NOMO-1 (cell line): ENCODE measurements around the gene ADGRA1.

ENCODE experiments used
- DNase-seq, 2 experiments: peaks; one replicate each; lab custom pipeline; 2025; ENCODE audit not compliant: unreplicated experiment in 2 of 2; lab: John Stamatoyannopoulos, UW

Gene ADGRA1

DNA sequence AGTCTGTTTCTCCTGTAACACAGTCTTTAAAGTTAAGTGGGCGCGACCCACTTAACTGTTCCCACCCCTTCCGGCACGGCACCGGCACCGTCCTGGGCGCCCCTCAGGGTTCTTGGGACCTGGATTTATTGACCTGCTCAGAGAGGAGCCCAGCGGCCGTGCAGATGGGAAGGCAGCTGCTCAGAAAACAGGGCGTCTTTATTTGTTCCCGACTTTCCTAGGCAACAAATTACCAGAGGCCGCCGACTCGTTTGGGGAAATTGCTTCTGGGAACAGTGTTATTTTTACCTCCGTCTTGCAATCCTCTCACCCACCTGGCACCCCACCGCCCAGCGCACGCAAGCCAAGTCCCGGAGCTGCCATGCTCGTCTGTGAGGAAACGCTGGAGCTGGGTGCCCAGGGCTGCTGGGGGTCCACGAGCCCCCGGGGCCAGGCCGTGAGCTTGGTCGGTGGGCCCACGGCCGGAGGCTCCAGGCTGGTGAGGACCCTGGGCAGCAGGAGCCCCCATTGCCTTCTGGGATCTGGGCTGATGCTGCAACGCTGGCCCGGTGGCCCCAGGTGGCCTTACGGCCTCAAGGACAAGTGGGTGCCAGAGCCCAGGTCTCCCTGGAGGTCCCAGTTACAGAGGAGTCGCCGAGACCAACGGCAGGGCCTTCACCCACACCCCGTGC lies 14.9 kb upstream of the ADGRA1 start:
- no peak for DNase-seq

DNA sequence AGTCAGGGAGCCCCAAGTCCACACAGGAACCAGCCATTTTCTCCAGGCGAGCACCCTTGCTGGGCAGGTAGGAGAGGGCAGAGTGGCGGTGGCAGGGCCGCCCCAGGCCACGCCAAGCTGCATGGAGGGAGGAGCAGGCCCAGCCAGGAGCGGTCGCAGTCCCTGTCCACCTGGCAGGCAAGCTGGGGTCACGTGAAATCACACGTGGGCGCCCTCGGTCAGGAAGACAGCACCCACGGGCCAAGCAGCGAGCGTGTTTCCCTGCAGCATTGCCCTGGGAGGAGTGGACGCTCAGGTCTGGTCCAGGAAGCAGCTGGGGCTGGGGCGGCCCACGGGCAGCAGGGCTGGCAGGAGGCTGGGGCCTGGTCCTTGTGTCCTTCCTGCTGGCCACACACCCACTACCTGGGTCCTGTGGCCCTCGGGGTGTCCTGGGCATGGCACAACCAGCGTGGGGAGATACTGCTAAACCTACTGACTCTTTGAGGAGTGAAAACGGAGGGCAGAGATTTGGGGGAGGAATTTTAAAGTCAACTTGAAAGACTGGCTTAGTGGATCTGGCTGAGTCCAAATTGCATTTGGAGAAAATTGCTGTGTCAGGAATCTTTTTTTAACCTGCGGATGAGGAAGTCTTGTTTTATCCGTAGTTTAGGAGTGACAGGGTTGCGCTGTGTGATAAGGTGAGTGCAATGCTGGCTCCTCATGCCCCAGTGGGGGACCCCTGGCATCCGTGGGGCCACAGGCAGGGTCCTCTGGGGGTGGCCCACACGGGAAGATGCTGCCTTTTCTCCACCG lies 12.2 kb upstream of the ADGRA1 start:
- no peak for DNase-seq

DNA sequence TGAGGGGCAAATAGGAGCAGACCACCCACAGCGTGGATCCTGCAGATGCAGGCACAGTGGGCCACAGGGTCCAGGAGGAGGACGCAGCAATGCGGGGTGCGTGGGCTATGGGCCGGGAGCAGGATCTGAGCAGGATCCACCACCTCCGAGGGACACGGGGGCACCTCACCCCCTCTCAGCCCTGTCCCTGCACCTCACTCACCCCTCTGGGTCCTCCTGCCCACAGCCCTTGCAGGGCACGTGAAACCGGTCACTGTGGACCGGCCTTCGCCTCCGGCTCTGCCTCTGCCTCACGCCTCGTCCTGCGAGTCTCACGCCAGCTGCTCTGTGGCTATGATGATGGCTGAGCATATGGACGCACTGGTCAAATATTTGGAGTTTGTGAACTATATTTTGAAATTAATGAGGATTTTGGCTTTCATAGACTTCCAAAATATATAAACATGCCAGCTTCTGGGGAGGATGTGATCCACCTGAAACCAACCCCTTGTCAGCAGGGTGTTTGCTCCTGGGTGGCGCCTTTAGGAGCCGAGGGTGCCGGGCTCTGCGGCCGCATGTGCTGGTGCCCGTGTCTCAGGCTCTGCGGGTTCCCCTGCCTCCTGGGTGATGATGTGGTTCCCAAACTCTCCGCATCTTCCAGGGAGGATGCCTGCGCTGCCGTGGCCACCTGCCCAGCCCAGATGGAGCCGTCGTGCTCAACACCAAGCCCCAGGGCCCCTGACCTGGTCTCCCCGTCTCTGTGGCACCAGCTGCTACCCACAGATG lies 11.3 kb upstream of the ADGRA1 start:
- DNase-seq: no peak

DNA sequence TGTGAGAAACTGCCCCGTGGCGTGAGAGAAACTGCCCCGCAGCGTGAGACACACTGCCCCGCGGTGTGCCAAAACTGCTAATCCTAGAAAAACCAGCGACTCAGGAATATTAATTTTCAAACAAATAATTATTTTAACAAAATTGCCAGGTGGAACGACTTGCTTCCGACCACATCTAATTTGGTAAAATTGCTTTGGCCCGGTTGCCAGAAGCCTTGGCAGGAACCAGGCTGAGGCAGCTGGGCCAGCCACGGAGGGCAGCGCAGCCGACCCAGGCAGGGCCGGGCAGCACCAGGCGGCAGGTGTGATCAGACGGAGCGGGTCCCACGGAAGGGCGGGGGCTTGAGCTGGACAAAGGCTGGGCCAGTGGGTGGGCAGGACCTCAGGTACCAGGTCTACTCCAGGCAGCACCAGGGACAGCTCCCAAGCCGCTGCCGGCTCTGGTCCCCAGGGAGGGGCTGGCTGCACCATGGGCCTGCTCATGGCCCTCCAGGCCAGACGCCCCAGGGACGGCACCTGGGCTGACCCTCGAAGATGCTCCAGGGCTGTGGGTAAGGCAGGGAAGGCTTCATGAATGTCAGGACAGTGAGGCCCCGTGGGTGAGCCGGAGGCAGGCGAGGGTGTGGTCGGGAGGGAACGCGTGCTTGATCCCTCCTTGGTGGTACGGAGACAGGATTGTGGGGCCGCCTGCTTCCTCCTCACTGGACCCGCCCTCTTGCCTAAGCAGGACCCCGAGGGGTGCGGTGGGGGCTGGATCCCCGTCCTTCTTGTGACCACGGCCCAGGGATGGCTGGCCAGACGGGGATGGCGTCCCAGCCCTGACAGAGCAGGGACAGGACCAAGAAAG lies 7.7 kb upstream of the ADGRA1 start:
- no peak for DNase-seq

DNA sequence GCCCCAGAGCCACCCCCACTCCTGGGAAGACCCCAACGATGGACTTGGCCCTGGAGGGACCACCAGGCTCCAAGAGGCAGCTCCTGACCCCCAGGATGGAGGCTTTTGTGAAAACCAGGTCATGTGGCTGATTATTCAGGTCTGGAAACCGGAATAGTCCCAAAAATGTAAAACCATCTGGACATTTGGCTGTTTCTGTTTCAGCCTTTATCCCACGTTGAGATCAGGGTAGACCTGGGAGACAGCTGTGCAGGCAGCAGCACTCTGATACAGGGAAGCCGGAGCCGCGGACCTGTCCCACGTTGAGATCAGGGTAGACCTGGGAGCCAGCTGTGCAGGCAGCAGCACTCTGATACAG lies 7.1 kb upstream of the ADGRA1 start:
- DNase-seq: no peak

DNA sequence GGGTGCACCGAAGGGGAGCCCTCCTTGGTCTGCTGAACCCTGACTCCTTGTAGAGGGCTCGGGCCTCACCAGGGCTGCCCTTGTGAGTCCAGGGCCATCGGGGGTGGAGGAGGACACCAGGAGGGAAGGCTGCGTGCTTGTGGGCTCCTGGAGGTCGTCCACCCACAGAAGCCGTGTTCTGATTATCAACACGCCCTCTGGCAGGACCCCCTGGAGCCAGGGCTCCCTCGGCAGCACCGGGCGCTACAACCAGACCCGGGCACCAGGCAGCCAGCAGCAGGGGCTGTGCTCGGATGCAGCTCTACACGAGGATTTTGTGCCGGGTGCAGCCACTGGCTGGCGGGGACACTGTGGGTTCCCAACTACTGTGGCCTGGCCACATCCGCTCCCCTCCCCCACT lies 6.1 kb upstream of the ADGRA1 start:
- no peak for DNase-seq

DNA sequence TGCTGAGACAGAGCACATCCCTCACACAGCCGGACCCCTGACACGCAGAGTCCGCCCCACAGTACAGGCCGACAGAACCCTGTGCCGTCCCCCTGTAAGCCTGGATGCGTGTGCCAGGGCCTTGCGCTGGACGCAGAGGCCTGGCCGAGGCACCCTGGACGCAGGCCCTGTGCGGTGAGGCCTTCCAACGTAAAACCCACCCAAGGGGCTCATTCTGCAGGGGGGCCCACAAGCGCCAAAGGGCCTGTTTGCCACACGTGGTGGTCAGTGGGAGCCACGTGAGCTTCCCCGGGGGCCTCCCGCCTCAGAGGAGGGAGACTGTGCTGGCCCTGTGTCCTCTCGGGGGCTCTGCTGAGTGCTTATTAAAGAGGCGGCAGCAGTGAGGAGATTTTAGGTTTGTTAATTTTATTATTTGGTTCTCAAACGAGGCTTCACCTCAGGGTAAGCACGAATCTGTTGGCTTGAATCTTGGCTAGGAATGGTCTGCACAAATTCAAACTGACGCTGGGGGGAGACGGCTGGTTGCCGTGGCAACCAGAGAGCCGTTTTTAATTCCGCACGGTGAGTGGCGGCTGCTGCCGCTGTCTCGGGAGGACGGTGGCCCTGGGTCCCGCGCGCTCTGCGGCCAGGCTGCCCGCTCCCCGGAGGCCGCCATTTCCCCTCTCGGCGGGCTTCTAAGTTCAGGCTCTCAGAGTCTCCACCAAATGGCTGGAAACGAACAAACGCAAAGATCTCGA lies 4.9 kb upstream of the ADGRA1 start:
- no peak for DNase-seq

DNA sequence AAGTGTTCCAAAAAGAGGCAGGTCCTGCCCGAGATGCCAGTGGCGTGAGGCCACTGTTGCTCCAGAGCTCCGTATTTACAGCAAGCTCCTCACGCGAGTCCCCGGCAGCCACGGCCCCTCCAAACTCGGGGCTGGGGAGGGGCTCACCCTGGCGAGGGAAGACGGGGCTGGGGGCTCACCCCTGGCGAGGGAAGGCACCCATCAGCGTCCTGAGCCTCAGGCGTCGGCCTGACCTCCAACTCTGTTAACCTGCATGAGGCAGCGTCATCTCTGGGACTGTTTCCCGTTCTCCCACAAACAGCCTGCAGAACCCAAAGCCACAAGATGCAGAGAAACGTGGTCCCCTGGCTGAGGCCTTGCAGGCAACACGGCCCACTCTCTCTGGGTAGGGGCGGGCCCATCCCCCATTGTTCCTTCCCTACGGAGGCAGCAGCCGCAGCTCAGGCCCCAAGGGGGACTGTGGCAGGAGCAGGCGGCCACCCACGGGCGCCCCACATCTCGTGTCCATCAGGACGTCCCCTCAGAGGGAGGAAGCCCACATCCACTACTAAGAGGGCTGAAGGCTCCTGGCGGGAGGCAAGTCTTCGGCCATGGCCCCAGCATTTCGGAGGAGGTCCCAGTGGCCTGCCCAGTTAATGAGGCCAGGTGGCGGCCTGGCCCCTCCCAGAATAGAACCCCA lies 4.2 kb upstream of the ADGRA1 start:
- DNase-seq: no peak

DNA sequence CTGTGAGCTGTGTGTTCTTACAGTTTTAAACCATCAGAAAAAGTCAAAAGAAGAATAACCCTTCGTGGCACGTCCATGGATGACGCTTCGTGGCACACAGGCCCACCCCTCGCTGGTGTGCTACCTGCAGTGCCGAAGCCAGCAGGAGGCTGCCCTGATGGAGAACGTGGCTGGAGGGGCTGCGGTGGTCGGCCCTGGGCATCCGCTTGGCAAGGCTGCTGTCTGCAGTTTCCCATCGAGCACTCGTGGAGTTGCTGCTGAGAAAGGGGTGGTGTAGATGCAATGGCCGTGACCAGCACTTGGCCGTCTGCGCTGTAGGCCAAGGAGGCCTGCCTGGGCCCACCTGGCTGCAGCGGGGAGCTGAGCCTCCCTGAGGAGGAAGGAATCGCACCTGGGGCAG lies 3.2 kb upstream of the ADGRA1 start:
- DNase-seq: no peak

DNA sequence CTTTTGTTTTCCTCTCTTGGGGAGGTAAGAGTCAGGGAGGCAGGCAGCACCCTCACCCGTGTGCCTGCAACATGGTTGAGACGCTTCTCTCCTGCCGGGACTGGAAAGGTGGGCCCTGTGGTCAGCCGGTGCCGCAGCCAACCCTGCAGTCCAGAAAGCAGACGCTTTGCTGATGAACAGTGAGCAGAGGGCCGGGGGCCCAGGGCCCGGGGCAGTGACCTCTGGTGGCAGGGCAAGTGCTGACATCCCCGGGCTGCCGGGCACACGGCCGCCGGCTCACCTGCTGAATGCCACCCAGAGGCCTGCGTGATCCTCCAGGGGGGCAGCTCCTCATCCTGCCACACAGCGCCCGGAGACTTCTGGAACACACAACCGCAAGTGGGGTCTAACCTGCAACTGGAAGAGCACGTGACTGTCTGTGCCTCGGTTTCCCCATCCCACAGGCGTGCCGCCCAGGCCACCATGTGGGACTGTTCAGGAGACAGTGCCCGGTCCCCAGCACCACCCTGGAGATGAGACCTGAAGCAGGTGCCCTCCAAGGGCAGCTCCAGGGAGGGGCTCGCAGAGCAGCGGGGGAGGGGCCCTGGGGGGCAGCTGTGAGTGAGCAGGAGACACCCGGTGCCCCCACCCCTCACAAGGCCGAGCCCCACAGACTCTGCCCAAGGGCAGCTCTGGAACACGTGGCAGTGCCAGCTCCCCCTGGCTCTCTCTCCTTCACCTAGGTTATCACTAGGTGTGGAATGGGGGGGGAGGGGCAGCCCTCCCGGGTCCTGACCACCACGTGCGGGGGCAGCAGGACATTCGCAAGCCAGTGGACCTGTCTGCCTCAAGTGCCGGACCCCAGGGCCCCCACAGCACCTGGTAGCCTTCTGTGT lies 2.2 kb upstream of the ADGRA1 start:
- DNase-seq: no peak

DNA sequence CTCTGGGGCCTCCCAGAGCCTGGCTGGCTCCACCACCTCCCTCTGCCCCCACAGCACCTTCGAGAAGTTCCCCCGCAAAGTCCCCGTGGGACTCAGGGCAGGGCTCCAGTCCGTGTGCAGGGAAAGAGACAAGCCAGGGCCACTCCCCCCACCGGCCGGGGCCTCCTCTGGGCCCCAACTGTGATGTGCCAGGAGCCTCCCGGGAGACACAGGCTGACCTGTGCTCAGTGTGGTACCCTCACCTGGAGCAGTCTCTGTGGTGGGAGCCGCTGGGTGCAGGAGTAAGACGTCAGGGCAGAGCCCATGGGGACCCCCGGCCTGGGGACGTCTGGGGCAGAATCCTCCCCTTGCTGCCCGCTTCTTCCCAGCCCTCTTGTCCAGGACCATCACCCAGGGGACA lies 1.5 kb upstream of the ADGRA1 start:
- DNase-seq: no peak

DNA sequence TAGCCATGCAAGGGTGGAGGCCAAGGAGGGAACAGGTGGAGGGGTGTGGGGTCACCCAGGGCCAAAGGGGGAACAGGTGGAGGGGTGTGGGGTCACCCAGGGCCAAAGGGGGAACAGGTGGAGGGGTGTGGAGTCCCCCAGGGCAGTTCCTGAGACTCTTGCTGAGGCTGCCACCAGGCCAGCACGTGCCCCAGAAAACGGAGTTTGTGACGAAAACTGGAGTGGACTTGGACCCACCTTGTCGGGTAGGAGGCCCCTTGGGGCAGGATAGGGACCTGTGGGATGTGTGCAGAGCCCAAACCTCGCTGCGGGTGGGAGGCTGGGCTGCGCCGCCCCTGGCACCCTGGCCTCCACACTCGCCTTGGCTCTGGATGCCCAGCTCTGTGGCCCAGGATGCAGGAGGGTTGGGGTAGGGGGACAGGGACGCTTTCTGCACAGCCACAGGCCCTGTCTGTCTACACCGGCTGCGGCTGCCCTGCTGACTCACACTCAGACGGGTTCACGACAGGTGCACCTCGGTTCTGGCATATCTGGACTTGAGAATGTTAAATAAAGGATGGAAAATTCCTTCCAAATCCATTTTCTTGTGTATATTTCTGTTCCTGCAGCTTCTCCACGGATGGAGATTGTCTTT lies 562 bp upstream of the ADGRA1 start:
- DNase-seq: no peak

DNA sequence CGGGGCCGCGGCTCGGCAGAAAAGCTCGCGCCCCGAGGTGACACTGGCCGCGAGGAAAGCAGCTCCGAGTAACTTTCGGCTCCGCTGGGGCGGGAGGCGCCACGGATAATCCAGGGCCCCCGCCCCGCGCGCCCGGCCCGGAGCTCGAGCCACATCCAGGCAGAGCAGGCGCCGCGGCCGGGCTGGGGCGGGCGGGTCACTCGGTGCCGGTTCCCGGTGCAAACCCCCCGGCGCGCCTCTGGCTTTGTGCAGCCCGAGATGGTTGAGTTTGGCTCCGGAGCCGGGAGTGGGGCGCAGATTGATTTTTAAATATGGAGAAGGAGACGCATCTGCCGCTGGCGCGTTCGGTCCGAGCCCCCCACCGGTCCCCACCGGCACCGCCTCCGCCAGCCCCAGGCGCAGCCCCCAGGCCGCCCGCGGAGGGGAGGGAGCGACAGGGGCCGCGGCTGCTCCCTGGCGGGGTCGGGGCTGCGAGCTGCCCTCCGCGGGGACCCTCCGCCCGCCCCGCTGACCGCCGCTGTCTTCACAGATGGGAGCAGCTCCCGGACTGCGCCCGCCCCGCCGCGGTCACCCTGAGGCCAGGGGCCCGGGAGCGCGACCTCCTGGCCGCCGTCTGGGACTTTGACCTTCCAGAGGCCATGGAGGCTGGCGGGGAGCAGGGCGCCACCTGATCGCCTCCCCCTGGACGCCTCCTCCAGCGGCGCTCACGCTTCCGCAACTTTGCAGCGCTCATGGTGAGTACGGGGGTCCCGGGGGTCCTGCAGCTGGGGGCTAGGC lies 643 bp downstream of the ADGRA1 start:
- DNase-seq: no peak

DNA sequence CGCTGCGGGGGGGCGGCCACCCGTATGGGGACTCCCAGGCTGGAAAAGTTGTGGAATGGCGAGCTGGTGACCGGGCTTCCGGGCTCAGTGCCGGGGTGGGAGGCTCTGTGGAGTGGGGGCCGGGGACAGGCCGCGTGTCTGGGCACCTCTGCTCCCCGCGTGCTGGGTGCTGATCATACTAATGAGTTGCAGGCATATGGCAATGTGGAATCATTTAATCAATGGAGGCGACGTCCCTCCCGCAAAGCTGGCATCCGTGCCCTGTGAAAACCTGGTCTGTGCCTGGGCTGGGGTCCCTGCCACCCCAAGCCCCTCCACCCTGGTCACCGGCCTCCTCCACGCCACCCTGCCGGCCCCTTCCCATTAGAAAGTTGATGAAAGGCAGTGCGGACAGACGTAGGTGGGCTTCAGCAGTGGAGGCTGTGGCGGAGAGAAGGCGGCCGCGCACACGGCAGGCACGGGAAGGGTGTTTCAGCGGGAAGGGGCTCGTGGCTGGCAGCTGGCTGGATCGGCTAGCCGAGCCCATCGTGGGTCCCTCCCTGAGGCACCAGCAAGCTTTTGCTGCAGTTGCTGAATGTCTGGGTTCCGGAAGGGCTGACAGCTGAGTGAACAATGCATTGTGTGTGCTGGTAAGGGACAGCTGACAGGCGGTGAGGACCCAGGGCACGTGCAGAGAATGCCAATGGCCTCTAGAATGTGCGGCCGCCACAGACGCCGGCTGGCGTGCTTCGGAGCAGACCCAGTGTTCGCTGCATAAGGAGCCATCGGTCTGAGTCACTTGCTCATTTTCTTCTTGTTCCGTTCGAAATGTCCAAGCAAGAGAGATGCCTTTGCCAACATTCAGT lies 1.5 kb downstream of the ADGRA1 start:
- DNase-seq: no peak

DNA sequence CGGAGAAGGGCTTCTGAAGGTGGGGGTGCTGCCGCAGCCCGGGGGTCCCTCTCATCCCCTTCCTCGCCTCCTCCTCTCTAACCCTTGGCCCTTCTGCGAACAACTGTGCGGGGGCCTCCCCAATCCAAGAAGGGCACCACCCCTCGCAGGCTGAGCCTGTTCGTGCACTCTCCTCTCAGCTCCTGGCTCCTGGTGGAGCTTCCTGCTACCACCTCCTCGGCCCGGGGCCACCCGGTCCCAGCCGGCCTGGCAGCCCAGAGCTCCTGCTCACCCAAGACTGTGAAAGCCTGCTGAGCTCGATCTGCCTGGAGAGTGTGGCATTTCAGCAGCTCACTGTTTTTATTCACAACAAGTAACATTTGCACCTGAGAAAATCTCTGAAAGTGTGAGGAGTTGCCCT lies 2.4 kb downstream of the ADGRA1 start:
- no peak for DNase-seq

DNA sequence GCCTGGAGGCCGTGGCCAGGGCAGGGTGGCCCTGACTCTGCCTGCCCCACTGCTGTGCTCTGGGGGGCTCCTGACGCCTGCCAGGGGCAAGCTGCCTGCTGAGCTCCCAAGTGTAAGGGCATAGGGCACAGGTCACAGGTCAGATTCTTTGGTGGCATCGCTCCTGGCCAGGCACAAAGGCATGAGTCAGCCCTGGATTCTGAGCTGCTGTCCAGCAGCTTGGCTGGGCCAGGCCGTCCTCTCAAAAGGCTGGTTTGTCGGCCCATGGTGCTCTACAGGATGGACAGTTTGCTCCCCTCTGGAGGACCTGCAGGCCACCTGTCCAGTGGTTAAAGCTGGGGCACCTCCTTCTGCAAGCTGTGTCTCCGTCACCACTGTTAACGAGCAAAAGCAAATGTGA lies 2.9 kb downstream of the ADGRA1 start:
- no peak for DNase-seq

DNA sequence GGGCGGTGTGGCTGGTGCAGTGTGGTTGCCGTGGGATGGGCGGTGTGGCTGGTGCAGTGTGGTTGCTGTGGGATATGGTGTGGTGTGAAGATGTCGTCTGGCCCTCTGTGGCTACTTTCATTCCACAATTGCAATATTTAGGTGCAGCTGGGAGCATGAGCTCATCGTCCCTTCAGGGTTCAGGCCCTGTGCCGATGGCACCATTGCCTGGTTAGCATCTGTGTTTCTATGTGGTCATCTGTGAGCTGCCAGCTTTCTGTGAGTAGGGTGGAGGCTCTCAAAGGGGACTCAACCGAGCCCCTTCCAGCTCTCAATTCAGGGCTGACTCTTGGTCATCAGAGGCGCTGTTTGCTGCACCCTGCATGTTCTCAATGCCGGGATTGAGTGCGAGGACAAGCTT lies 3.6 kb downstream of the ADGRA1 start:
- no peak for DNase-seq
